ENCODE measurements around the gene PTPRA. TPM values are rescaled to one million over a fixed set of nuclear protein-coding genes. Genes with fewer than 3 reads are reported as not detected.

The PTPRA gene
- total and polyA plus RNA-seq, 10 of the 15 experiments (the other 5 are each of a cell fraction or from before 2014, with no cell fraction given): 3.9 to 62.1 (median 34.6) TPM

DNA sequence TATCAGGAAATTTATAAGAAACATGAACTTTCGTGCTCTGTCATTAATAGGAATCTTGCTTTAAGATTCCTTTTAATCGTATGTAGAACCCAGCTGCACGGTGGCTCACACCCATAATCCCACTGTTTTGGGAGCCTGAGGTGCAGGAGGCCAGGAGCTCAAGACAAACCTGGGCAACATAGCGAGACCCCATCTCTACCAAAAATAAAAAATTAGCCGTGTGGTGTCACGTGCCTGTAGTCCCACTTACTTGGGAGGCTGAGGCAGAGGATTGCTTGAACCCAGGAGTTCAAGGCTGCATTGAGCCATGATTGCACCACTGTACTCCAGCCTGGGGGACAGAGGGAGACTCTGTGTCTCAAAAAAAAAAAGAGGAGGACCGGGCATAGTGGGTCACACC lies 7.4 kb downstream of the PTPRA start:
- TF ChIP-seq EZH2 (IDR thresholded peaks at IDR 0.05; ENCODE audit: borderline replicate concordance, control insufficient read depth, low read depth, low read length) (no peak), LARP7 (IDR thresholded peaks at IDR 0.05) (no peak), SP1 (IDR thresholded peaks at IDR 0.05; ENCODE audit: low read depth, low read length) (no peak), NFIC (IDR thresholded peaks at IDR 0.05; ENCODE audit: low read depth, low read length) (no peak), ZNF622 (IDR thresholded peaks at IDR 0.05) (no peak), RB1 (IDR thresholded peaks at IDR 0.05; ENCODE audit: borderline replicate concordance) (no peak), POU2F2 (IDR thresholded peaks at IDR 0.05; ENCODE audit: borderline replicate concordance, low read depth, low read length) (no peak), POLR2AphosphoS2 (IDR thresholded peaks at IDR 0.05; ENCODE audit: low read depth, low read length) (no peak), MYB (IDR thresholded peaks at IDR 0.05; ENCODE audit: borderline replicate concordance, low read depth, low read length) (no peak), GATAD2B (conservative IDR thresholded peaks at IDR 0.05; ENCODE audit: low read depth) (no peak), NBN (IDR thresholded peaks at IDR 0.05) (no peak), BHLHE40 (IDR thresholded peaks at IDR 0.05; ENCODE audit: borderline replicate concordance in 1 of 2, low read depth in 2 of 2, low read length in 1 of 2) (no peak)
- TF ChIP-seq, protein P1, sequence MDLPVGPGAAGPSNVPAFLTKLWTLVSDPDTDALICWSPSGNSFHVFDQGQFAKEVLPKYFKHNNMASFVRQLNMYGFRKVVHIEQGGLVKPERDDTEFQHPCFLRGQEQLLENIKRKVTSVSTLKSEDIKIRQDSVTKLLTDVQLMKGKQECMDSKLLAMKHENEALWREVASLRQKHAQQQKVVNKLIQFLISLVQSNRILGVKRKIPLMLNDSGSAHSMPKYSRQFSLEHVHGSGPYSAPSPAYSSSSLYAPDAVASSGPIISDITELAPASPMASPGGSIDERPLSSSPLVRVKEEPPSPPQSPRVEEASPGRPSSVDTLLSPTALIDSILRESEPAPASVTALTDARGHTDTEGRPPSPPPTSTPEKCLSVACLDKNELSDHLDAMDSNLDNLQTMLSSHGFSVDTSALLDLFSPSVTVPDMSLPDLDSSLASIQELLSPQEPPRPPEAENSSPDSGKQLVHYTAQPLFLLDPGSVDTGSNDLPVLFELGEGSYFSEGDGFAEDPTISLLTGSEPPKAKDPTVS (IDR thresholded peaks at IDR 0.05; ENCODE audit: low read depth, low read length): no peak
- WGBS (ENCODE audit: insufficient coverage, insufficient replicate concordance, low lambda C conversion rate, missing lambda C conversion rate): 92% methylated on average over 7 of the region's 7 CpGs
- ChIA-PET POLR2A (no interaction called here), CTCF (no interaction called here), RAD21 (ENCODE audit: unreplicated experiment) (no interaction called here), SMC1A (ENCODE audit: uncharacterized antibody, unreplicated experiment) (interaction anchor here (1.0 to 3.3 kb wide), 2 partner anchors 9 to 20 kb away, joined by 5 to 11 read pairs; no protein-coding TSS in a partner anchor)
- H3K4me1 ChIP-seq (ENCODE audit: control insufficient read depth, insufficient read depth, low read length): peaks cover 12% of the 10 kb centered on the region
- H3K79me2 ChIP-seq (ENCODE audit: control insufficient read depth, insufficient read depth, low read length): peaks cover 49% of the 10 kb centered on the region
- H3K27me3 ChIP-seq (replicated peaks in 1 of 2; ENCODE audit: control insufficient read depth in 2 of 2, insufficient read depth in 2 of 2, low read length in 1 of 2): no peaks in the 10 kb centered on the region
- no peak overlapping the region for H3K9ac ChIP-seq (ENCODE audit: control insufficient read depth, insufficient read depth, low read length)
- BruUV-seq (replicated peaks): no TSS peak
- no peak for DNase-seq (ENCODE audit: low read depth, low spot score)
- FAIRE-seq: no peak
- no peak overlapping the region for H3K4me3 ChIP-seq
- no peaks in the 10 kb centered on the region for H4K20me1 ChIP-seq (ENCODE audit: control insufficient read depth, insufficient read depth)
- H3K27ac ChIP-seq (ENCODE audit: control insufficient read depth, insufficient read depth): no peak overlapping the region
- ATAC-seq: no peak
- H3K4me2 ChIP-seq (ENCODE audit: control insufficient read depth, insufficient read depth): no peak overlapping the region
- in situ Hi-C loops (cut with MboI) (no loop called here), intact Hi-C loops (cut with micrococcal nuclease; ENCODE audit: unreplicated experiment) (no loop called here)
- no peaks in the 10 kb centered on the region; the same call in 2 of the 3 replicates for H3K9me3 ChIP-seq (replicated peaks; ENCODE audit: control insufficient read depth, insufficient read depth, low read length)
- H2AFZ ChIP-seq (ENCODE audit: control insufficient read depth, low read depth, low read length): no peak overlapping the region
- no peaks in the 10 kb centered on the region for H3K36me3 ChIP-seq (ENCODE audit: control insufficient read depth in 2 of 2, insufficient read depth in 2 of 2, low read length in 1 of 2)
